Cardiac fibroblast (primary cell): Measurements from ENCODE around the gene EPB41.

Experiments used
- DNase-seq, 2 donors: peaks; one replicate each; pipeline versions ENCODE4 v3.0.0 to v3.0.0-alpha.2; 2010; ENCODE audit warnings: low read depth in 2 of 2
- H3K4me3 ChIP-seq, 2 donors: replicated peaks in 1 of 2; 1 replicate in 1 of 2; 2 replicates in 1 of 2; pipeline ENCODE4 v1.5.1; 2011; ENCODE audit warnings: low read depth in 2 of 2, low read length in 2 of 2, mild to moderate bottlenecking in 2 of 2, moderate library complexity in 1 of 2
- CTCF ChIP-seq: IDR thresholded peaks from one replicate; pipeline ENCODE4 v1.5.1; 2011; ENCODE audit warnings: low read depth, mild to moderate bottlenecking, low read length, inconsistent platforms

The EPB41 gene

DNA sequence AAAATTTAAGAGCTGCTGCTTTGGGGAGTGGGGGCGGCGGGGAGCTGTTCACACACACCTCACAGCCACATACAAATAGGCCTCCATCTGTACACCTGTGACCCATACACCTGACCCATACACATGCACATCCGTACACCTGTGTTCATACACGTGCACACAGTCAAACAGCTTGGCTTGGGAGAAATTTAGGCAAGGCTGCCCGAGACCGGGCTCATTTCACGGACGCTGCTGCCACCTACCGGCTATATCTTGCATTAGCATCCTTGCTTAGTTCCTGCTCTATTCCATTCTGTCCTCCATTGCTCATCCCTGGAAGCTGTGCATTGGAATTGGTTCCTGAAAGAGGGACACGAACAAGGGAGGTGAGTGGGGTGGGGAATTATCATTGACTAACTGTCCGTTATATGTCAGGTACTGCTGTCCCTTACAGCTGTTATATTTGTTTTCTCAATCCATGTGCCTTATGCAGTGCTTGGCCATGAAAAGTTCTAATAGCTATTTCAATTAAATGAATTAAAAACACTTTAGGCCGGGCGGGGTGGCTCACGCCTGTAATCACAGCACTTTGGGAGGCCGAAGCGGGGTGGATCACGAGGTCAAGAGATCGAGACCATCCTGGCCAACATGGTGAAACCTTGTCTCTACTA is 37.1 kb upstream of the EPB41 start:
- peak; percentile 76 to 78 for DNase-seq
- no peak overlapping the region for H3K4me3 ChIP-seq
- TF ChIP-seq CTCF = peak; percentile 88

- DNase-seq = no peak
- TF ChIP-seq CTCF = no peak
- H3K4me3 ChIP-seq = no peak overlapping the region
Observed at GRCh38 chr1:28878796-28879195, 35.6 kb upstream of the EPB41 start.

- DNase-seq = peak; percentile 85 to 86
- no peak overlapping the region for H3K4me3 ChIP-seq
- peak; percentile 92 for TF ChIP-seq CTCF
Observed at GRCh38 chr1:28882009-28882628, 32.2 kb upstream of the EPB41 start.

DNA sequence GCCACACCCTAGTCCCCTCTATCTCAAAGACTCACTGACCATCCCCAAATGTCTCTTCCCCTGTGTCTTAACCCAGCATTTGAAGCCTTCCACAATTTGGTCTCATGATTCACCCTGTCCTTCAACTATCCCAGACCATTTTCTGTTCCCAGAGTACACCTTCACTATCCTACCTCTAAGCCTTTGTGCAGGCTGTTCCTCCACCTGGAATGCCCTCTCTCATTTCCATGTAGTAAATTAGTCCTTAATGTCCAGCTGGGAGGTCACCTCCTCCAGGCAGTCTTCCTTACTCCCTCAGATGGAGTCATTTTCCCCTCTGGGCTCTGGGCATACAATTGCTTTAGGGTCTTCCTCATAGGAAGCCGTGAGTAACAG is 31.1 kb upstream of the EPB41 start:
- no peak for TF ChIP-seq CTCF
- DNase-seq = no peak
- no peak overlapping the region for H3K4me3 ChIP-seq

DNA sequence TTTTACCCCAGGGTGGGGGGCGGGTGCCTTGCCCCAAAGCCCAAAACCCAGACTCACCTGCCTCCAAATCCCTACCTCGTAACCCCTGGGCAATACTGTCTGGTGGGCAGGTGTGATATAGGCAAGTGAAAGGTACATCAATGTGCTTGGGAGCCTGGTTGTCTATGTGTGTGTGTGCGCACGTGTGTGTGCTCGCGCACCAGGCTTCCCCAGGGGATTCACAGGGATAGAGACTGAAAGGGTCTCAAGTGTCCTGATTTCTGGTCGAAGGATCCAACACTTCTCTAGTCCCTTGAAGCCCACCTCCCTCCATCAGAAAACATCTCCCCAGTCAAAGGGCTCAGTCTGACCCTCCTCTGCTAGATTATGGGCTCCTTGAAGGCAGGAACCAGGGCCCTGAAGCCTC is 28.9 kb upstream of the EPB41 start:
- no peak for TF ChIP-seq CTCF
- DNase-seq = no peak
- H3K4me3 ChIP-seq = no peak overlapping the region

GRCh38 chr1:28885977-28886730 is 28.2 kb upstream of the EPB41 start:
- DNase-seq = no peak

More at GRCh38 chr1:28885977-28886730, 28.2 kb upstream of the EPB41 start:
- no peak overlapping the region for H3K4me3 ChIP-seq
- no peak for TF ChIP-seq CTCF
